ENCODE results near the gene TNC. TPM values are rescaled to one million over a fixed set of nuclear protein-coding genes. Genes with fewer than 3 reads are reported as not detected.

The TNC gene
- total and polyA plus RNA-seq, 2 of the 4 experiments (the other 2 are of a cell fraction), result 192 to 253 TPM

GRCh38 chr9:114989600-114990410 is 128.2 kb downstream of the TNC start (continued):
- TF ChIP-seq RFX5 (IDR thresholded peaks at IDR 0.05; ENCODE audit: low read depth, low read length), result no peak

GRCh38 chr9:114988962-114989599 is 128.9 kb downstream of the TNC start:
- no peaks in the 10 kb centered on the region; the same call in 1 of the 2 replicates for H3K9me3 ChIP-seq (ENCODE audit: control insufficient read depth, insufficient read depth, low read length)
- WGBS, 2 experiments (ENCODE audit: extremely low coverage in 2 of 2, insufficient read length in 1 of 2), result 78% methylated on average over 6 of the region's 8 CpGs; no CpG with 5 or more reads in 1 of the 2 experiments
- H3K9ac ChIP-seq (ENCODE audit: low read depth, low read length), result no peak overlapping the region
- no peak overlapping the region for H2BK5ac ChIP-seq (ENCODE audit: low read depth, low read length, poor library complexity, severe bottlenecking)
- H2BK120ac ChIP-seq (ENCODE audit: low read depth, low read length), result no peak overlapping the region
- no peak overlapping the region for H3K18ac ChIP-seq (ENCODE audit: low read depth, low read length)
- no peak overlapping the region for H2BK15ac ChIP-seq (ENCODE audit: low read depth, low read length)
- no peak overlapping the region for H3K4me2 ChIP-seq (ENCODE audit: low read depth, low read length)
- intact Hi-C loops (cut with micrococcal nuclease) (no loop called here), in situ Hi-C loops (cut with MboI; ENCODE audit: low sequenced_read_pairs) (no loop called here), dilution Hi-C loops (cut with HindIII; ENCODE audit: low sequenced_read_pairs, unreplicated experiment) (no loop called here)
- no TSS peak for BruUV-seq (replicated peaks)
- no peaks in the 10 kb centered on the region for H3K4me1 ChIP-seq (ENCODE audit: control insufficient read depth, insufficient read depth, low read length)
- H3K56ac ChIP-seq (ENCODE audit: extremely low read depth, insufficient read depth, low read length), result no peak overlapping the region
- H2AK9ac ChIP-seq (replicated peaks; ENCODE audit: low read depth, low read length, poor library complexity), result no peak overlapping the region
- H4K8ac ChIP-seq (ENCODE audit: low read depth in 2 of 2, low read length in 2 of 2), result no peak overlapping the region
- peaks cover 56% of the 10 kb centered on the region for H3K27me3 ChIP-seq (ENCODE audit: control insufficient read depth, insufficient read depth, low read length)
- H3K23ac ChIP-seq (ENCODE audit: low read depth, low read length), result no peak overlapping the region
- no peak overlapping the region for H3K14ac ChIP-seq (replicated peaks; ENCODE audit: low read depth, low read length)
- no peak overlapping the region for H3K27ac ChIP-seq (ENCODE audit: insufficient read depth, low read length)
- no peak overlapping the region for H3K4me3 ChIP-seq (ENCODE audit: insufficient read depth, low read depth, low read length)
- no peak overlapping the region for H2BK20ac ChIP-seq (ENCODE audit: low read depth, low read length)
- no peak overlapping the region for H4K91ac ChIP-seq (ENCODE audit: insufficient read depth, low read depth, low read length)
- H3K79me1 ChIP-seq (ENCODE audit: low read depth in 1 of 2, low read length in 2 of 2), result no peaks in the 10 kb centered on the region
- no peak overlapping the region for H2AFZ ChIP-seq (replicated peaks; ENCODE audit: low read length, poor library complexity)
- POLR2A ChIA-PET (ENCODE audit: unreplicated experiment), result no interaction called here
- no peak overlapping the region for H3K4ac ChIP-seq (ENCODE audit: low read depth, low read length)
- no peak for DNase-seq
- CTCF ChIA-PET, result interaction anchor here (0.9 kb wide), 1 partner anchor 25 kb away, joined by 3 read pairs; no protein-coding TSS in a partner anchor
- H2AK5ac ChIP-seq (ENCODE audit: low read depth, low read length), result no peak overlapping the region
- TF ChIP-seq FOS (IDR thresholded peaks at IDR 0.05; ENCODE audit: low read depth, low read length) (no peak), CEBPB (IDR thresholded peaks at IDR 0.05; ENCODE audit: low read depth, low read length) (0 out of 2 replicates have a peak, but pooled peaks have one; percentile 23)
- no peaks in the 10 kb centered on the region for H3K36me3 ChIP-seq (ENCODE audit: control insufficient read depth, insufficient read depth, low read length)
- H4K20me1 ChIP-seq (ENCODE audit: insufficient read depth, low read length), result no peaks in the 10 kb centered on the region
- ATAC-seq (ENCODE audit: low read depth), result no peak
- H4K5ac ChIP-seq (ENCODE audit: low read depth, low read length), result no peak overlapping the region
- 0 out of 2 replicates have a peak, but pooled peaks cover 6% of the 10 kb centered on the region for H3K9me1 ChIP-seq (ENCODE audit: insufficient read depth, low read length)

Data from IMR-90 (cell line).